Stimulated activated CD8-positive, alpha-beta memory T cell treated with anti-CD3 and anti-CD28 coated beads, Interleukin-2, amount 100 ng/mL, for 1 hour (primary cell): Measurements from ENCODE around the gene FEN1.

Experiments
- DNase-seq, 2 donors: peaks; one replicate each; pipeline ENCODE4 v3.0.0-alpha.2; 2020; ENCODE audit warnings: low read depth in 2 of 2

The FEN1 gene

GRCh38 chr11:61775106-61775505 lies 17.6 kb upstream of the FEN1 start:
- DNase-seq = no peak

GRCh38 chr11:61775606-61776554 lies 16.8 kb upstream of the FEN1 start:
- DNase-seq = no peak

- DNase-seq = peak in 1 of 2 donors; percentile 19
Measured at GRCh38 chr11:61776561-61777075, 16.1 kb upstream of the FEN1 start.

DNA sequence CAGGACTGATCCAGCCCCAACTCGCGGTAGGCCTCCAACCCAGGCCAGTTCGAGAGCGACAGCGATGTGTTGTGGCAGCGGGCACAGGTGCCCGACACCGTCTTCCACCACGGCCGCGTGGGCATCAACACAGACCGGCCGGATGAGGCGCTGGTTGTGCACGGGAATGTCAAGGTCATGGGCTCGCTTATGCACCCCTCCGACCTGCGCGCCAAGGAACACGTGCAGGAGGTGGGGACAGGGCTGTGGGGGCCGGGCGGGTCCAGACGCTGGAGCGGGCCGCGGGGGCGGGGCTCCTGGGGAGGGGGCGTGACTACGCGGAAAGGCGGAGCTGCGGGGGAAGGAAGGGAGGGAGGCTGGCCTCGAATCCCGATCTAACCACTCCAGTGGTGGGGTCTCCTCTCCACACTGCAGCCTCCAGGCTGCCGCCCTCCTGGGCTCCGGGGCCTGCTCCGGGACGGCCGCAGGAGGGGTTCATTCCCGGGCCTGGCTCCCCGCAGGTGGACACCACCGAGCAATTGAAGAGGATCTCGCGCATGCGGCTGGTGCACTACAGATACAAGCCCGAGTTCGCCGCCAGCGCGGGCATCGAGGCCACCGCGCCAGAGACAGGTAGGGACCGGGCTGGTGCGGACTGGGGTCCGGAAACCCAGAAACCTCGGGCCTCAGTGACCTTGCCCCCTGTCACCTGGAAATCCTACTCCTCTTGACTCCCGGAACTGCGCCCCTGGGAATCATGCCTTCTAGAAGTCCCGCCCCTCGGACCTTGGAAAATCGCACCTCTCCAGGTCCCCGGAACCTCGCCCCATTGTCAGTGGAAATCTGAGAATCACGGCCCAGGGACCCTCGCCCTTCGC lies 15.2 kb upstream of the FEN1 start:
- peak; percentile 37 for DNase-seq

DNA sequence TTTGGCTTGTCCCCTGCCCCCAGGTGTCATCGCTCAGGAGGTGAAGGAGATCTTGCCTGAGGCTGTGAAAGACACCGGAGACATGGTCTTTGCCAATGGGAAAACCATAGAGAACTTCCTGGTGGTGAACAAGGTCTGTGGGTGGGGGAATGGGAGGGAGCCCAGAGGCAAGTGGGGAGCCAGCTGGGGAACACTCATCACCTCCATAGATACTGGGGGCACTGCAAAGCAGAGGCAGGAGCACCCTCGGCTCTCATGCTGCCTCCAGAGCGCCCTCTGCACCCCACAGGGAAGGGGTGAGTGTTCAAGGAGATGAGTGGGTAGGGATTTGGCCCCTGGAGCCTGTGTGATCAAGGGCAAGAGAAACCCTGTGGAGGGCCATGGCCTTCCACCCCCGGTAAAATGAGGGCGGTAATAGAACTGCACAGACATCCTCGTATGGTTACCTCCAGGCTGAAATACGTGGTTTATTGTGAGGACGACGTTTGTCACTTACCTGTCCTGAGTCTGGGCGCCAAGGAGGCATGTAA lies 14.3 kb upstream of the FEN1 start:
- no peak for DNase-seq

- no peak for DNase-seq
Measured at GRCh38 chr11:61778920-61779650, 13.6 kb upstream of the FEN1 start.

DNA sequence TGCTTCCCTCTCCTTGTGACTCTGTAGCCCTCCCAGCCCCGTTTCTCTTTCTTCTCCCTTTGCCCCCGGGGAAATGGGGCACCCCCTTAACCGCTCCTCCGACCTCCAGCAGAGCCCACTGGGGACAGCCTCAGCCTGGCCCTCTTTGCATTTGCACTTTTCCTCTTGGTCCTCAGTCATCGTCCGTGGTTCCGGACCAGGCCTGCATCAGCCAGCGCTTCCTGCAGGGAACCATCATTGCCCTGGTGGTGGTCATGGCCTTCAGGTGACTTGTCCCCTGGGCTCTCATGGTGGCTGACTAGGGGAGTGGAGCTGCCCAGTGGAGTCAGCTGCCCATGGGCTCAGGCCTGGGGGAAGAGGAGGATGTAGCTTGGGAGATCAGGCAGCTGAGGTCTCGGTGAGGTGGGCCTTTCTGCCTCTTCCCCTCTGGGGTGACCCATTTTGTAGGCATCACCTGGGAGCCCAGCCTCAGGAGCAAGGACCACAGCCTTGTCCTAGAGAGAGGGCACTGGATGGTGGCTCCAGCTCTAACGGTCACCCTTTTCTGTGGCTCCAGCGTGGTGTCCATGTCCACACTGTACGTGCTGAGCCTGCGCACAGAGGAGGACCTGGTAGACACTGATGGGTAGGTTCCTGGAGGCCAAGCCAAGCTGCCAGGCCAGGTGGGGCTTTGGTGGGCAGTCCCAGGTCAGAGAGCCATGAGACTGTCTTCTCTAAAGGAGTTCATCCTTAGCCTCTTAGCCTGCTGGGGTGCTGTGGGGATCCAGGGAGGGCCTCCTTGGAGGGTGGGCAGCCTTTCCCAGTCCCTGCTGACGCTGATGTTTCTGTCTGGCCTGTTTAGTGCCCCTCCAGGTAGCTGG lies 12.8 kb upstream of the FEN1 start:
- DNase-seq = no peak

GRCh38 chr11:61780581-61781162 lies 12.0 kb upstream of the FEN1 start:
- DNase-seq = no peak

DNA sequence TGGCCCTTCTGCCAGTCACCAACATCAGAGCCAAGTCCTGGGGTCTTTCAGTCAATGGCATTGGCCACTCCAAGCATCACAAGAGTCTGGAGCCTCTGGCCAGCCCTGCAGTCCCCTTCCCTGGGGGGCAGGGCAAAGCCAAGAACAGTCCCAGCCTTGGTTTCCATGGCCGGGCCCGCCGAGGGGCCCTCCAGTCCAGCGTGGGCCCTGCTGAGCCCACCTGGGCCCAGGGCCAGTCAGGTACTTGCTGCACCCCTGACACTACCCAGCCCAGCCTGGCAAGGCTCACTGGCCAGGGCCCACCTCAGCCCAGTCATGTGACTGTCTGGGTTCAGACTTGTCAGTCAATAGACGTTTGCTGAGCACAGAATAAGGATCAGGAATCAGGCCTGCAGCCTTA lies 11.1 kb upstream of the FEN1 start:
- DNase-seq = no peak

DNA sequence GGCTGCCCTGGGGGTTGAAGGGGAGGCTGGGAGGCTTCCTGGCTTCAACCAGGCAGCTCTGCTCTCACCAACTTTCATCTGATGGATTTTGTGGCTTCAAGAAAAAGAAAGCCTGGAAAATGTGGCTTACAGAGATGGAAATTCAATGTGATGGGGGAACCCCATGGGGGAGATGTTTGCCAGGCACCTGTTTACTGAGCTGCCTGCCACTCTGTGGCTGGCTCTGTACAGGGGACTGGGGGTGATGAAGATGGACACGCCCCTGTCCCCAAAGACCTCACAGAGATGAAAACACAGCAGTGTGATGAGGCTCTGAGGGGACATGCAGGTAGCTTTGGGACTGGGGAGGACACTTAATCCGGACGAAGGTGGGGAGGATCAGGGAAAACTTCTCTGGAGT lies 10.4 kb upstream of the FEN1 start:
- no peak for DNase-seq

GRCh38 chr11:61782841-61783240 lies 9.9 kb upstream of the FEN1 start:
- DNase-seq = no peak

DNA sequence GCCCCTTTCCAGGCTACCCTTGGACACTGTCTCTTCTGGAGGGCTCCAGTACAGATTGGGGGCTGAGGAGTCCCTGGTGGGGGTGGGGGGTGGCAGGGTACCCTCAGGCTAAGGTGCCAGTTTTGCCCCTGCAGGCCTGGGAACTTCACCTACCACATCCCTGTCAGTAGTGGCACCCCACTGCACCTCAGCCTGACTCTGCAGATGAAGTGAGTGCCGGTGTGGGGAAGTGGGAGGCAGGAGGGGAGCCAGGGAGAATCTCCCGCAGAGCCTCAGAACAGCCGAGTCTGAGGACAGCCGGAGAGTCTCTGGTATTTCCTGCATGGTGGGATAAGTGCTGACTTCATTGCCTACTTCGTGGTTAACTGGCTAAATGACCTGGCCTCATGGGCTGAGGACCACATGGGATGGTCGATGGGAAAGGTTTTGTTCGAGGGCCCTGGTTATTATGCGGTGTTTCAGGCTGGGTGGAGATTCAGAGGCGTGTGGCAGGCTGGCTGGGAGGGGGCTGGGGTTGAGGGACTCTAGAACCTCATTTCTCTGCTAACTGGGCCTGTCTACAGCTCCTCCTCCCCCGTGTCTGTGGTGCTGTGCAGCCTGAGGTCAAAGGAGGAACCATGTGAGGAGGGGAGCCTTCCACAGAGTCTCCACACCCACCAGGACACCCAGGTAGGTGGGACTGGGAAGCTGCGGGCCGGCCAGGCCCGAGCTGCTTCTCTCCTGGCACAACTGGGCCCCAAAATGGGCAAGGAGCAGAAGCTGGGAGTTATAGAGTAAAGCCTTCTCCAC lies 8.8 kb upstream of the FEN1 start:
- no peak for DNase-seq

- no peak for DNase-seq
Measured at GRCh38 chr11:61784506-61784805, 8.3 kb upstream of the FEN1 start.

DNA sequence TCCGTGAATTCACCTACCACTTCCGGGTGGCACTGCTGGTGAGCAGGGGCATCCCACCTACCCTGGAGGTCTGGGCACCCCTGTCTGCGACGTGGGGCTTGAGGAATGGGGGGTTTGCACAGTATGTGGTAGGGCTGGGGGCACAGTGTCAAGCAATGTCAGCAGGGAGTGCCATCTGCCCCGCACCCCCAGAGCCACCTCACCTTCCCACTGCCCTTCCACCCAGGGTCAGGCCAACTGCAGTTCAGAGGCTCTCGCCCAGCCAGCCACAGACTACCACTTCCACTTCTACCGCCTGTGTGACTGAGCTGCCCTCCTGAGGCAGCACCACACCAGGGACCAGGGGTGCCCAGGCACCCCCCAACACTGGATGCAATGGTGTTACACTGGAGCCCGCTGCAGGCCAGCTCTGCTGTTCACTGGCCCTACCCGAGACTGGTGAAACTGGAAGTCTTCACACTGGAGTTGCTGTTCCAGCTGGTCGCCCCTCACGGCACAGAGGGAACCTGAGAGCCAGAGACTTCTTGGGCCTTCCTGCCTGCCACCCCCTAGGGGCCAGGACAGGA lies 6.8 kb upstream of the FEN1 start:
- no peak for DNase-seq

GRCh38 chr11:61787928-61788491 lies 4.7 kb upstream of the FEN1 start:
- no peak for DNase-seq

DNA sequence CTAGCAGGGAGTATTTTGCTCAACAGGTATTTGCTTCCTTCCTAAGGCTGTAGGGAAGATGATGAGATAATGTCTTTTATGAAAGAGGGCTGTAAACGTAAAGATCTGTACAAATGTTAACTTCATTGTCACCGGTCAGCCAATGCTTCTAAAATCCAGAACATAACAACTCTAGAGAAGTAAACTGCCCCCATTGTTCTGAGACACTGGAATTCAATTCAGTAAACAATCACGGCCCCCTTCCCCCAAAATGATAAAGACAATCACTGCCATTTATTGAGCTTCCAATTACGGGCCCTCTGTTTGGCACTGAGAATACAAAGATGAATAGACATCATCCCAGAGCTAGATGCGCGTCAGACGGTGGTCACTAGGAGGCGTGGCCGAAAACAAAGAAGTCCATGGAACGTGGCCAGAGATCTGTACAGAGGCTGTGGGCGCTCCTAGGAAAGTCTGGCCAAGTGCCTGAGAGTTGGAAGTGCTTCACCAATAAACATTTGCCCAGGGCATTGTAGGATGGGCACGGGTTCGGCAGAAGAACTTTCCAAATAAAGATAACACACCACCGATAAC lies 888 bp upstream of the FEN1 start:
- DNase-seq = no peak

GRCh38 chr11:61793083-61793828 lies 545 bp downstream of the FEN1 start:
- DNase-seq = no peak

- DNase-seq = no peak
Measured at GRCh38 chr11:61793829-61794204, 1.1 kb downstream of the FEN1 start.
